KMS-11 (cell line): ENCODE results near the gene ZNF410.
"Not testable (repeated sequence)": the region's sequence is repeated elsewhere in the genome, so short reads cannot be mapped to it uniquely, and the experiment has no call there.

Source experiments
- H2AFZ ChIP-seq: fragments of 200-600 bp; sonication (generic); 2 replicates; pipeline ENCODE4 v1.6.1; 2016; ENCODE audit warnings: antibody characterized with exemption, mixed run types, low read depth
- H3K27ac ChIP-seq: fragments of 200-600 bp; sonication (generic); 2 replicates; pipeline ENCODE4 v1.6.1; 2016; ENCODE audit warnings: mild to moderate bottlenecking, mixed run types
- H3K27me3 ChIP-seq: fragments of 200-600 bp; sonication (generic); 2 replicates; pipeline ENCODE4 v1.6.1; 2017; ENCODE audit warnings: mild to moderate bottlenecking, low read depth, mixed run types, moderate library complexity; ENCODE audit not compliant: insufficient read depth
- H3K36me3 ChIP-seq: fragments of 200-600 bp; sonication (generic); 2 replicates; pipeline ENCODE4 v1.6.1; 2017; ENCODE audit warnings: mild to moderate bottlenecking, mixed run types; ENCODE audit not compliant: insufficient read depth
- H3K4me1 ChIP-seq: fragments of 200-600 bp; sonication (generic); 2 replicates; pipeline ENCODE4 v1.6.1; 2016; ENCODE audit warnings: mild to moderate bottlenecking, low read depth, mixed run types; ENCODE audit not compliant: poor library complexity, severe bottlenecking
- H3K4me2 ChIP-seq: fragments of 200-600 bp; sonication (generic); 2 replicates; pipeline ENCODE4 v1.7.0; 2016; ENCODE audit warnings: mild to moderate bottlenecking, mixed run types
- H3K4me3 ChIP-seq: fragments of 200-600 bp; sonication (generic); IDR thresholded peaks from 2 replicates; pipeline ENCODE4 v1.6.1; 2017; ENCODE audit warnings: low read depth, low read length, mixed read lengths; ENCODE audit not compliant: insufficient read depth
- H3K79me2 ChIP-seq: fragments of 200-600 bp; sonication (generic); 2 replicates; pipeline ENCODE4 v1.6.1; 2016; ENCODE audit warnings: low read depth, mixed run types; ENCODE audit not compliant: insufficient read depth
- H3K9ac ChIP-seq: fragments of 200-600 bp; sonication (generic); 2 replicates; pipeline ENCODE4 v1.6.1; 2016; ENCODE audit warnings: mild to moderate bottlenecking, mixed run types
- H4K20me1 ChIP-seq: fragments of 200-600 bp; sonication (generic); 2 replicates; pipeline ENCODE4 v1.6.1; 2016; ENCODE audit warnings: mild to moderate bottlenecking, mixed run types; ENCODE audit not compliant: insufficient read depth
- CTCF ChIP-seq: fragments of 200-600 bp; sonication (generic); conservative IDR thresholded peaks from 2 replicates; pipeline ENCODE4 v1.6.1; 2017; ENCODE audit warnings: low read depth, mild to moderate bottlenecking, antibody characterized with exemption, low read length, moderate library complexity, mixed read lengths

The ZNF410 gene

DNA sequence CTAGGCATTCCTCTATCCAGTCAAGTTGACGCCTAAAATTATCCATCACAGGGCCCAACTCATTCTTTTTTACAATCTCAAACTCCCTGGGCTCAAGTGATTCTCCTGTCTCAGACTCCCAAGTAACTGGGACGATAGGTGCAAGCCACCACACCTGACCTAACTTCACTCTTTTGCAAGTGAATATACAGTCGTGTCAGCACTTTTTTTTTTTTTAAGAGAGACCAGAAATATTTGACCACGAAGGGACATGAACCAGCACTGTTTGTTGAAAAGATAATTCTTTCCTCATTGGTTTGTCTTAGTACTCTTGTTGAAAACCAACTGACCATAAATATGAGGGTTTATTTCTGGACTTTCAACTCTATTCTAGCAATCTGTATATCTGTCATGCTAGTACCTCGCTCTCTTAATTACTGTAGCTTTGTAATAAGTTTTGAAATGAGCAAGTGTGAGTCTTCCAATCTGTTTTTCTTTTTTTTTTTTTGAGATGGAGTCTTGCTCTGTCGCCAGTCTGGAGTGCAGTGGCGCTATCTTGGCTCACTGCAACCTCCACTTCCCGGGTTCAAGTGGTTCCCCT lies 21.0 kb upstream of the ZNF410 start:
- H3K9ac ChIP-seq, result no peak overlapping the region
- no peak overlapping the region for H3K4me3 ChIP-seq
- no peak overlapping the region for H2AFZ ChIP-seq
- H3K4me1 ChIP-seq, result peaks cover 5% of the 10 kb centered on the region
- no peaks in the 10 kb centered on the region for H3K79me2 ChIP-seq
- H3K27ac ChIP-seq, result no peak overlapping the region
- no peaks in the 10 kb centered on the region for H3K27me3 ChIP-seq
- no peak for TF ChIP-seq CTCF
- no peaks in the 10 kb centered on the region for H3K36me3 ChIP-seq
- H3K4me2 ChIP-seq, result no peak overlapping the region
- no peaks in the 10 kb centered on the region for H4K20me1 ChIP-seq

- not testable (repeated sequence) for H3K4me3 ChIP-seq, H2AFZ ChIP-seq, H3K4me2 ChIP-seq, H3K27ac ChIP-seq, H3K79me2 ChIP-seq, H3K4me1 ChIP-seq, H3K36me3 ChIP-seq, H3K9ac ChIP-seq, H4K20me1 ChIP-seq, H3K27me3 ChIP-seq
These were observed 16.9 kb upstream of the ZNF410 start for GRCh38 chr14:73869754-73870153.

DNA sequence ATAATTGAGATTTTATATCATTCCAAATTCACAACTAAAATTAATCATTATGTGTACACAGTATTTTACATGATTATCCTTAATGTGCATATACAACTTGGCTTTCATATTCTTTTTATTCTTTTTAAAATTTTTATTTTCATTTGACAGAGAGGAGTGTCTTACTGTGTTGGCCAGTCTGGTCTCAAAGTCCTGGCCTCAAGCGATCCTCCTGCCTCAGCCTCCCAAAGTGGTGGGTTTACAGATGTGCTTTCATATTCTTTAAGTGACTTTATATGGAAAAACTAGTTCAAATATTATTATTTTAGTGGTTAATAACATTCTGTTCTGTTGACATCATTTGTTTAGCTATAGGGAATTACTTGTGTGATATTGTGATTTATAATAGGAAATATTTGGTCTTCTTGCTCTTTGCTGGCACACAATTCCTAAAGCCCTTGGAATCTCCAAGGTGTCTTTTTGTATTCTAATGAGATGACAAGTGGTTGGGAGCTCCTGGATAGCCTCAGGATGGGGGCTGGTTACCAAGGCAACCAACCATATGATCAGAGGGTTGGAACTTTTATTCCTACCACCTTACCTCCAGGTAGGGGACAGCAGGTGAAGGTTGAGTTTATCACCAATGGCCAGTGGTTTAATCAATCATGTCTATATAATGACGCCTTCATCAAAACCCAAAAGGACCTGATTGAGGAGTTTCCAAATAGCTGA lies 16.0 kb upstream of the ZNF410 start:
- no peak overlapping the region for H3K9ac ChIP-seq
- no peaks in the 10 kb centered on the region for H3K36me3 ChIP-seq
- H3K4me2 ChIP-seq, result no peak overlapping the region
- H2AFZ ChIP-seq, result no peak overlapping the region
- no peak overlapping the region for H3K4me3 ChIP-seq
- H4K20me1 ChIP-seq, result no peaks in the 10 kb centered on the region
- no peaks in the 10 kb centered on the region for H3K79me2 ChIP-seq
- peaks cover 3% of the 10 kb centered on the region for H3K4me1 ChIP-seq
- no peak overlapping the region for H3K27ac ChIP-seq
- H3K27me3 ChIP-seq, result no peaks in the 10 kb centered on the region
- no peak for TF ChIP-seq CTCF

GRCh38 chr14:73873660-73874059 lies 13.0 kb upstream of the ZNF410 start:
- H3K79me2 ChIP-seq, result no peaks in the 10 kb centered on the region
- H3K4me3 ChIP-seq, result no peak overlapping the region
- no peaks in the 10 kb centered on the region for H3K36me3 ChIP-seq
- no peaks in the 10 kb centered on the region for H3K4me1 ChIP-seq
- no peak overlapping the region for H3K9ac ChIP-seq
- H4K20me1 ChIP-seq, result no peaks in the 10 kb centered on the region
- no peak overlapping the region for H3K4me2 ChIP-seq
- H2AFZ ChIP-seq, result no peak overlapping the region
- no peaks in the 10 kb centered on the region for H3K27me3 ChIP-seq
- TF ChIP-seq CTCF, result no peak
- no peak overlapping the region for H3K27ac ChIP-seq

DNA sequence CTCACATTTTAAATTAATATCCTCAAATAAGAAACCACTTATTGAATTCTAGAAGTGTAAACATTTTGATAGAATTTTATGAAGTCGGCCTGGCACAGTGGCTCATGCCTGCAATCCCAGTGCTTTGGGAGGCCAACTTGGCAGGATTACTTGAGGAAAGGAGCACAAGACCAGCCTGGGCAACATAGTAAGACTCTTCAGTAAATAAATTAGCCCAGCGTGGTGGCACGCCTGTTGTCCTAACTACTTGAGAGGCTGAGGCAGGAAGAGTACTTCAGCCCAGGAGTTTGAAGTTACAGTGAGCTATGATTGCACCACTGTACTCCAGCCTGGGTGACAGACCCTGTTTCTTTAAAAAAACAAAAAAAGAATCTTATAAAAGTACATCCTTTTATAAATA lies 8.9 kb upstream of the ZNF410 start:
- Histone ChIP-seq H3K4me2 (no peak overlapping the region), H3K36me3 (no peaks in the 10 kb centered on the region), H3K79me2 (no peaks in the 10 kb centered on the region), H4K20me1 (no peaks in the 10 kb centered on the region), H3K4me1 (no peaks in the 10 kb centered on the region), H2AFZ (no peak overlapping the region), H3K9ac (no peak overlapping the region), H3K27ac (no peak overlapping the region), H3K27me3 (no peaks in the 10 kb centered on the region), H3K4me3 (no peak overlapping the region)
- no peak for TF ChIP-seq CTCF
